ENCODE measurements around the gene OR1J4.

- no peak for TF ChIP-seq POLR2AphosphoS5 (IDR thresholded peaks at IDR 0.05)
- TF ChIP-seq CTCF (IDR thresholded peaks at IDR 0.05) = no peak
These were observed 435 bp downstream of the OR1J4 start for GRCh38 chr9:122519376-122519775.

Data from esophagus muscularis mucosa (tissue), 3 donors.